GM21825 (cell line): ENCODE measurements around the gene KCNQ1.

Experiments
- ATAC-seq: cut with Tn5 transposase; IDR thresholded peaks from one replicate; pipeline ENCODE4 v1.9.1; 2021; ENCODE audit warnings: mild to moderate bottlenecking, moderate library complexity; ENCODE audit not compliant: unreplicated experiment

Gene KCNQ1

DNA sequence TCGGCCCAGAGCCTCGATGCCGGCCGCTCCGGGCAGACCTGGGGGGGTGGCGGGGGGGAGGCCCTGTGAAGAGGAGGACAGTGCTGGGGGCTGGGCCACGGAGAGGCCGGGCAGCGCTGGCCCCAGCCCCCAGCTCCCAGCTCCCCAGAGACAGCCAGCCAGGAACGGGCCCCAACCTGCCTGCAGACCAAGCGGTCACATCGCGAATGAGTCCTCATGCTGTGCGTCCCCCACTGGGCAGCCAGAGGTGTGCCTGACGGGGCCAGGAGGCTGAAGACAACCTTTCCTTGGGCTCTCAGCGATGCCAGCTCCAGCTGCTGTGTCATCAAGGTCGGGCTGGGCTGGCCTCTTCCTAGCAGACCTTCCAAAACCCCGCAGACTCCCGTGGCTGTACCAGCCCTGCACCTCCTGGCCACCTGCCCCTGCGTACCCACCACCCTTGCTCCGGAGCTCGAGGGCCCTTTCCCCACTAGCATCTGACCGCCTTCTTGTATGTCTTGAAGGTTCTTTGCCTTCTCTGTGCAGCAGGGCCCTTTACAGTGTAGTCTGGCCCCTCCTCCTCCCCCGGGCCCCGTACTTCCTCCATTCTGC, 352.4 kb downstream of the KCNQ1 start:
- no peak for ATAC-seq

DNA sequence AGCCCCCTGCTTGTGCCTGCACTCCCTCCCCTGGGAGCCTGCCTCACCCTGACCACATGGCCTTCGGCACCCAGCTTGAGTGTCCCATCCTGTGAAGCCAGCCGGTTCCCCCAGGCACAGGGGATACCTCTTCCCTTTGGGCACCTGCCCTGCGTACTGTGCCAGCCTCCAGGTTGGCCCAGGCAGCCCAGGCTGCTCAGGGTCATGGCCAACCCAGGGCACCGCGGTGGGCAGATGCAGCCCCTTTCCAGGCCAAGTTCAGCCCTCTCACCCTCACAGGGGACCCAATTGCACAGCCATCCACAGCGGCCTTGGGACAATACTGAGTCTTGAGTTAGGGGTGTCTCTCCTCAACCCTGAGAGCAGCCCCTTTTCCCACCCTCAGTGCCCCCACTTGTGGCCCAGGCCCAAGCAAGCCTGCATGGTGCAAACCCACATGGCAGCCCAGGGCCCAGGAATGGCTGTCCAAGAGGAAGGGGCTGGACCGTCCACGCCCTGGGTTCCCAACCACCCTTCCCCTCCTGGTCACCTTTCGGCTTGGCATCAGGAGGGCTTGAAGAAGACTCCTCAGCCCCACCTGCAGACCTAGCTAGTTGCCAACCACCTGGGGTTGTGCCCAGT, 353.0 kb downstream of the KCNQ1 start:
- ATAC-seq, result no peak

GRCh38 chr11:2798951-2799761, 354.3 kb downstream of the KCNQ1 start:
- ATAC-seq, result no peak

- ATAC-seq, result no peak
Observed at GRCh38 chr11:2799881-2800654, 355.3 kb downstream of the KCNQ1 start.

DNA sequence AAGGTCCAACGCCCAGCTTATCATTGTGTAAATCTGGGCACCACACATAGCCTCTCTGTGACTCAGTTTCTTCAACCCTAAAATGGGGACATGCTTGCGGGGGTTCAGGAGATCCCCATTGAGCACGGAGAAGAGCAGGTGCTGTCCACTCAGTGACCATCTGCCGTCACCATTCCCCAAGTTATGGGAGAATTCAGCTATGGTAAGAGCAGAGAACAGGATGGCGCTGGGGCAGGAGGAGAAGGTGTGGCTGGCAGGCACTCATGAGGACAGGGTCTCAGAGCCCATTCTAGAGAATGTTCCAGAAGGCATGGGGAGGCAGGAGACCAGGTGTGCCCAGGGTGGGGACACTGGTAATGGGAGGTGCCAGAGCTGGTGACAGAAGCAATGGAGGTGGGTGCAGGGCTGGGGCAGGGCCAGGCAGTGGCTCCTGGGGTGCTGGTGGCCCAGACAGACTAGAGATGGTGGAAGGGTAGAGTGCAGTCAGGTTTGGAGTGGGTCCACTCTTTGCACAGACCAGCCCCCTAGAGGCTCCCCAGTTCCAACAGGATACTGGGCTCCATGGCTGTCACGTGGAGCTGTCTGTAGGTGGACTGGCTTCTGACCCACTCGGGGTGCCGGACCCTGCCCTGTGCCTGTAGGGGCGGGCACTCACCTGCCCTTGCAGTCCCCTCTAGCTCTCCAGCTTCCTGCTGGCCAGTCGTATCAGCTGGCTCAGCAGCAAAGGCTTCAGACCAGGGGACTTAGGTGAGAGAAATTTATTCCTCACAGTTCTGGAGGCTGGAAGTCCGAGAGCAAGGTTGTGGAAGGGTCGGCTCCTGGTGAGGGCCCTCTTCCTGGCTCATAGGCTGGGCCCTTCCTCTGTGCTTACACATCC, 356.1 kb downstream of the KCNQ1 start:
- no peak for ATAC-seq

- no peak for ATAC-seq
Observed at GRCh38 chr11:2801711-2802388, 357.0 kb downstream of the KCNQ1 start.

DNA sequence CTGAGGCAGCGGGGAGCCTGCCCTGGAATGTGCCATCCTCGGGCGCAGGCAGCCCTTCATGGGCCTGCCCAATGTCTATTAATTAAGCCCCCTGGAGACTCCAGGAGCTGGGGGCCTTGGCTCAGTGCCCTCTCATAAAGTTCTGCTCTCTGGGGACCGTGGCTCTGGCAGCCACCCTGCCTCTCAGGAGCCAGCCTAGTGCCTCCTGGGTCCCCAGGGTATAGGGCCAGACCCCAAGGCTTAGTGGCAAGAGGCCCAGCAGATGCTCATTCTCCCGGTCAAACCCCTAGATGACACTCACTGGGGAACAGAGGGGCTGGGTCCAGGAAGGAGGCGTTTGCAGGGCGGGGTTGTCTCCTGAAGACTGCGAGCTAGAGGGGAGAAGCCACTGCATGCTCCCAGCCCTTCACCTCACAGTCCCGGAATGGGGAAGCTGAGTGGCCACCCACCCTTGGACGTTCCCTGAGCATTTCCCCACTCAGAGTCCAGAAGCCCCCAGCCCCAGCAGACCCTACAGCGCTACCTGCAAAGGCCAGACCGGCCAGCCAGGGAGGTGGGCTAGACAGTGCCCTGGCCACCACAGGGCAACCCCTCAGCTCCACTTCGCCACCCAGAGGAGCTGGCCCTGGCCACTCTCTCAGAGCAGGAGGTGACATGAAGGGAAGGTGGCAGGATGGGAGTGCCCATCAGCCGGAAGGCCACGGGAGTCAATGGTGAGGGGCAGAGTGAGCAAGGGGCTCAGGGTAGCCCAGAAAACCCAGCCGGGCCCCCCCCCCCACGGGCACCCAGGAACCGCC, 357.8 kb downstream of the KCNQ1 start:
- no peak for ATAC-seq

DNA sequence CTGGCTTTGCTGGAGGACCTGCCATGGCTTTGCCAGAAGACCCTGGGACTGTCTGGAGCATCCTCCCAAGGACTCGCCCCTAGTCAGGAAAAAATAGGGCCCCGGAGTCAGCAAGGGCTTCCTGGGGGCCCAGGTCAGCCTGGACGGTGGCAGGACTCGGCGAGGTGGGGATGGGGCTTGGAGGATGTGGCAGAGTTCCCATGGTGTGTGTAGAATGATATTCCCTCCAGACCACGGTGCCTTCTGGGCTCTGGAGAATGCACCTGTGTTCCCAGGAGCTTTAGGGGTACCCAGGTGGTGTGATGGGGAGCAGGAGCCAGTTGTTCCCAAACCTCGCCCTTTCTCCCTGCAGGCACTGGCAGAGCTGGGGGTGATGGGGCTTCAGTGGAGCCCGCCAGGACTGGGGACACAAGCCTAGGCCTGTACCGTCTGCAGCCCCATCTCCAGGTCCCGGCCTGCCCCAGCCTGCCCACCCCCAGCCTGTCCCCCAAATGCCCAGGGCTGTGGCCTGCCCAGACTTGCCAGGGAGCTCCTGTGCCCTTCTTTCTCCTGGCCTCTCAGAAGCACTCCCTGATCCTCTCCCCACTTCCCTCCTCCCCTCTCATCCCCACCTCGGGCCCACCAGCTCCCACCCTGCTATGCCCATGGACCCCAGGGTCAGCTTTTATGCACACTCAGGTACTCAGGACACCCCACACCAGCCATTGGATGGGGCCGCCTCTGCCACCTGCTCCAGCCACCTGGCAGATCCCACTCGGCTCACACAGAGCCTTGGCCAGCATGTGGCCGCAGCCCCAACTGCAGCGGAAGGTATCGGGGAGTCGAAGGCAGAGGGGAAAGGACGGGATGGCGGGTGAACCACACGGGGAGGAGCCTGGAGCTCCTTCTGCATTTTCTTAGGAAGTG, 358.6 kb downstream of the KCNQ1 start:
- no peak for ATAC-seq

DNA sequence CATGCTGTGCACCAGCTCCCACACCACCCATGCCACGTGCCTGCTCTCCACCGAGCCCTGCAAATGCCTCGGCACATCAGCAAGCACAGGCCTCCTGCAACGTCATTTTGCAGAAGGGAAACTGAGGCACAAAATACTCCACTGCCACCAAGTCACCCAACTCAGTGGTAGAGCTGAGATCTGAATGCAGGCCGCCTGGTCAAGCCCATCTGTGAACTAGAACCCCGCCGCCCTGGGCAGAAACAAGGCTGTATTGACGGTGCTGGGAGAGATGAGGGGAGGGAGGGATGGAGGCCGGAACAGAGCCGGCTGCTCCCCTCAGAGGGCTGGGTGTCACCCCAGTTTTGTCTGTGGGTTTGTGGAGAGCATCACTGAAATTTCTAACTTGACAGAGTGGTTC, 359.4 kb downstream of the KCNQ1 start:
- ATAC-seq, result no peak

GRCh38 chr11:2804701-2805387, 360.0 kb downstream of the KCNQ1 start:
- no peak for ATAC-seq

DNA sequence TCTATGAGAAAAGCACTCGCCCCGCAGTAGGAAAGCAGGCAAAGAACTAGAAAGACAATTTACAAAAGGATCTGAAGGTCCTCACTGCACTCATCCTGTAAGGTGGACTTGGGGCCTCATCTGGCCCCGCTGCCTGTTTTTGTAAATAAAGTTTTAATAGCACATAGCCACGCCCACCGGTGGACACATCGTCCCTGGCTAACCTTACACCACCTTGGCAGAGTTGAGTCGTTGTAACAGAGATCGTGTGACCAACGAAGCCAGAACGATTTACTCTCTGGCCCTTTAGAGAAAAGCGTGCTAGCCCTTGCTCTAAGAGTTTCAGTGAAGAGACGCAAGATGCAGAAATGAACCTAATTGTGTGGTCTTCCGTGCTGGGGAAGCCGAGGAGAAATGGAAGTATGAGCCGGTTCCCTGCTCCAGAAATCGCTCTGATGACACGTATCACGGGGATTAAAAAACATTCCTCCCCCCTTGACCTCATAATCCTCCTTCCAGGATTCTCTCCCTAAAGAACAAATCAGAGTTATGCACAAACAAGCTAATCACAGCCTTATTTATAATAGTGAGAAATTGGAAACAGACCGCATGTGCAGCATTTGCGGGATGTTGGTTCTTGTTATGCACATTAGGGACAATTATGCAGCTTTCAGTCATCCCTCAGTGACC, 360.7 kb downstream of the KCNQ1 start:
- no peak for ATAC-seq

DNA sequence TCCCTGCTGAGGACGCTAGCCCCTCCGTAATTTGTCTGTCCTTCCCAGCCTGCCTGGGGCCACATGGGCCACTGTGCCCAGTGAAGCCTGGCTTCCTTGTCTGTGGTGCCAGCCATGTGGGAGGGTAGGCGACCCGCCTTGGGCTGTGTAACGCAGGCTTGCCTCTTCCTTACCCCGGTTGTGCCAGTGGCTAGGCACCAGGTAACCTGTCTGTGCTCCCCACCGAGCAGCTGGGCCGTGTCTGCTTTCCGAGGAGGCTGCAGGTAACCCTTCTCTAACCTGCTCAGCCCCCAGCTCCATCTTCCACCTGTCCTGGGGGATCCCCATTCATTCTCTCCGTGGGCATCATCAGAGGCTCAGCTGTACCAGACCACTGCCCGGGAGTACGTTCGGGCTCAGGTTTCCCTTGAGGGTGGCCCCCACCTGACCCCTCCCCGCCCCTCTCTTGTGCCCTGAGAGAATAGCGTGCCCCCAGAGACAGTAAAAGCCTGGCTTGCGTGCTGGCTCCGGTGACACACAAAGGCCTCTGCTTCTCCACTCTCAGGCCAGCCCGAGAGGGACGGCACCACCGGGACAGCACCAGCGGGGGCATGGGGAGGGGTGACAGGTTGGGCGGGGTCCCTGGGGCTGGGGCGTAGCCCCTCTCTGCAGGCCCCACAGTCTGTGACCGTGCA, 361.7 kb downstream of the KCNQ1 start:
- ATAC-seq, result no peak

- ATAC-seq, result no peak
Observed at GRCh38 chr11:2807025-2807681, 362.3 kb downstream of the KCNQ1 start.

- no peak for ATAC-seq
Observed at GRCh38 chr11:2807801-2808241, 363.0 kb downstream of the KCNQ1 start.
